ENCODE results near the gene SNAPIN.
A peak's percentile ranks its signal among the peaks of the same experiment; 100 is the strongest.

Gene SNAPIN

DNA sequence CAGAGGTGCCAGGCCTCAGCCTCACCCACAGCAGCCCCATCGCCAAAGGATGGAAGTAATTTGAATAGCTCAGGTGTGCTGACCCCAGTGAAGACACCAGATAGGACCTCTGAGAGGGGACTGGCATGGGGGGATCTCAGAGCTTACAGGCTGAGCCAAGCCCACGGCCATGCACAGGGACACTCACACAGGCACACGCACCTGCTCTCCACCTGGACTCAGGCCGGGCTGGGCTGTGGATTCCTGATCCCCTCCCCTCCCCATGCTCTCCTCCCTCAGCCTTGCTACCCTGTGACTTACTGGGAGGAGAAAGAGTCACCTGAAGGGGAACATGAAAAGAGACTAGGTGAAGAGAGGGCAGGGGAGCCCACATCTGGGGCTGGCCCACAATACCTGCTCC lies 35.0 kb downstream of the SNAPIN start:
- no peak overlapping the region for H3K27ac ChIP-seq (ENCODE audit: low read depth, low read length)
- no peak overlapping the region for H3K14ac ChIP-seq (ENCODE audit: low read length)
- no CpG with 5 or more reads among the region's 4 CpGs for WGBS (ENCODE audit: extremely low coverage, insufficient coverage, insufficient read length)
- no peak overlapping the region for H2AK5ac ChIP-seq (ENCODE audit: low read length)
- H3K18ac ChIP-seq (ENCODE audit: low read length) = no peak overlapping the region
- H3K4me2 ChIP-seq (ENCODE audit: low read length) = no peak overlapping the region
- H3K9me3 ChIP-seq (ENCODE audit: insufficient read depth, low read depth, low read length) = no peaks in the 10 kb centered on the region
- no peak overlapping the region for H3K4ac ChIP-seq (ENCODE audit: low read depth, low read length)
- no peak overlapping the region for H2BK5ac ChIP-seq (ENCODE audit: low read depth, low read length, poor library complexity)
- H3K79me1 ChIP-seq (ENCODE audit: low read length) = peaks cover 12% of the 10 kb centered on the region
- H3K27me3 ChIP-seq (ENCODE audit: insufficient read depth, low read length) = no peaks in the 10 kb centered on the region
- no peak overlapping the region for H4K91ac ChIP-seq (ENCODE audit: low read depth, low read length)
- H3K23ac ChIP-seq (ENCODE audit: low read length) = no peak overlapping the region
- H3K4me3 ChIP-seq (ENCODE audit: low read depth, low read length) = no peak overlapping the region
- H4K12ac ChIP-seq (ENCODE audit: low read depth, low read length) = no peak overlapping the region
- H3K4me1 ChIP-seq (ENCODE audit: control insufficient read depth in 1 of 2, insufficient read depth in 2 of 2, low read length in 2 of 2) = peaks cover 20 to 22% of the 10 kb centered on the region in 2 experiments
- no peak overlapping the region for H4K8ac ChIP-seq (ENCODE audit: low read depth, low read length)
- H2BK120ac ChIP-seq (ENCODE audit: insufficient read depth, low read length, poor library complexity) = no peak overlapping the region
- no peak overlapping the region for H3K9ac ChIP-seq (ENCODE audit: low read length)
- no peak for DNase-seq
- H2AFZ ChIP-seq (ENCODE audit: insufficient read depth, low read length, poor library complexity) = no peak overlapping the region
- no peak overlapping the region for H2BK12ac ChIP-seq (ENCODE audit: low read length)
- H3K79me2 ChIP-seq (ENCODE audit: control insufficient read depth, insufficient read depth, low read length, poor library complexity) = peaks cover 3% of the 10 kb centered on the region
- H3K36me3 ChIP-seq (ENCODE audit: control insufficient read depth in 1 of 2, insufficient read depth in 2 of 2, low read length in 2 of 2) = no peaks in the 10 kb centered on the region

- peaks cover 16 to 21% of the 10 kb centered on the region in 2 experiments for H3K4me1 ChIP-seq (ENCODE audit: control insufficient read depth in 1 of 2, insufficient read depth in 2 of 2, low read length in 2 of 2)
- H4K8ac ChIP-seq (ENCODE audit: low read depth, low read length) = no peak overlapping the region
- H3K79me2 ChIP-seq (ENCODE audit: control insufficient read depth, insufficient read depth, low read length, poor library complexity) = peaks cover 3% of the 10 kb centered on the region
- H2BK12ac ChIP-seq (ENCODE audit: low read length) = no peak overlapping the region
- no peak overlapping the region for H3K4me2 ChIP-seq (ENCODE audit: low read length)
- H3K4me3 ChIP-seq (ENCODE audit: low read depth, low read length) = no peak overlapping the region
- DNase-seq = no peak
- H2BK120ac ChIP-seq (ENCODE audit: insufficient read depth, low read length, poor library complexity) = no peak overlapping the region
- H2AK5ac ChIP-seq (ENCODE audit: low read length) = no peak overlapping the region
- no peaks in the 10 kb centered on the region for H3K27me3 ChIP-seq (ENCODE audit: insufficient read depth, low read length)
- no peak overlapping the region for H3K14ac ChIP-seq (ENCODE audit: low read length)
- no peak overlapping the region for H4K91ac ChIP-seq (ENCODE audit: low read depth, low read length)
- H3K18ac ChIP-seq (ENCODE audit: low read length) = no peak overlapping the region
- peak overlapping the region; percentile 32 for H2BK5ac ChIP-seq (ENCODE audit: low read depth, low read length, poor library complexity)
- WGBS (ENCODE audit: extremely low coverage, insufficient coverage, insufficient read length) = no CpG with 5 or more reads among the region's 8 CpGs
- H3K9me3 ChIP-seq (ENCODE audit: insufficient read depth, low read depth, low read length) = no peaks in the 10 kb centered on the region
- no peaks in the 10 kb centered on the region for H3K36me3 ChIP-seq (ENCODE audit: control insufficient read depth in 1 of 2, insufficient read depth in 2 of 2, low read length in 2 of 2)
- peaks cover 12% of the 10 kb centered on the region for H3K79me1 ChIP-seq (ENCODE audit: low read length)
- H3K27ac ChIP-seq (ENCODE audit: low read depth, low read length) = peak overlapping the region; percentile 24
- H3K9ac ChIP-seq (ENCODE audit: low read length) = no peak overlapping the region
- H4K12ac ChIP-seq (ENCODE audit: low read depth, low read length) = no peak overlapping the region
- H2AFZ ChIP-seq (ENCODE audit: insufficient read depth, low read length, poor library complexity) = no peak overlapping the region
- H3K23ac ChIP-seq (ENCODE audit: low read length) = no peak overlapping the region
- H3K4ac ChIP-seq (ENCODE audit: low read depth, low read length) = no peak overlapping the region
Measured at GRCh38 chr1:153696741-153697140, 38.2 kb downstream of the SNAPIN start.

DNA sequence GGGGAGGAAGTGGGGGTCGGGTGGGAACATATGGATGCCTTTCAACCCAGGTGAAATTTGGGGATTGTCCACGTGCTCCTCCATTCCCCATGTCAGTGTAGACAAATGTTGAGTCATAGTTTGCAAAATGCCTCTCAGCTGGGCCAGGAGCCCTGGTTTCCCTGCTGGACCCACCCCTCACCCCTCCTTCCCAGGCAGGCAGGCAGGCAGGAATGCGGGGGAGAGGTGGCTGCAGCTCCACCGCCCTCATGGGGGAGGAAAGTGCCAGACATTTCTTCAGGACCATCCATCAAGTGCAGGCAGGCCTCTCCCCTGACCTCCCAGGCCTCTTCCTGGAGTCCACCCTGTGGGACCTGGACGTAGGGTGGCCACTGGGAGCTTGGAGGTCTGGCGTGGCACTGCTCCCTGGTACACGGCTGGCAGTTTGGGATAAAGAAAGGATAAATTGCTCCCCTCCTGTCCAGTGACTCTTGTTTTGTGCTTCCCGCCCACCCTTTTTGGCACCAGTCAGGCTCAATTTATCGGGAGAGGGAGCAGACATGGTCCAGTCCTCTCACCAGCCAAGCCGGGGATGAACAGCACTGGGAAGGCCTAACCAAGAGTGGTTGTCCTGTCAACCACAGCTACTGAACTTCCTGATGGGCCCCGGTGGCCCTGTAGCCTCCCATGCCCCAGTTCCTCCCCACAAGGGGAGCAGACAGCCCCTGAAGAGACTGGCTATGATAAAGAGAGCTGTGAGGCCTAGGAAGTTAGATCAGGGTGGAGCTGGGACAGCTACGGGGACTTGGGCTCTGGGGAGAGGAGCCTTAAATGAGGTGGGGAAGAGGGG lies 38.9 kb downstream of the SNAPIN start:
- H2BK5ac ChIP-seq (ENCODE audit: low read depth, low read length, poor library complexity) = peak overlapping the region; percentile 44
- no peak overlapping the region for H3K4me2 ChIP-seq (ENCODE audit: low read length)
- peak overlapping the region; percentile 96 for H4K91ac ChIP-seq (ENCODE audit: low read depth, low read length)
- H3K9ac ChIP-seq (ENCODE audit: low read length) = no peak overlapping the region
- H3K23ac ChIP-seq (ENCODE audit: low read length) = no peak overlapping the region
- peak overlapping the region; percentile 48 for H3K27ac ChIP-seq (ENCODE audit: low read depth, low read length)
- H3K4ac ChIP-seq (ENCODE audit: low read depth, low read length) = peak overlapping the region; percentile 75
- no peaks in the 10 kb centered on the region for H3K9me3 ChIP-seq (ENCODE audit: insufficient read depth, low read depth, low read length)
- peak; percentile 46 to 62 for DNase-seq
- H4K8ac ChIP-seq (ENCODE audit: low read depth, low read length) = peak overlapping the region; percentile 85
- H3K14ac ChIP-seq (ENCODE audit: low read length) = peak overlapping the region; percentile 38
- H3K27me3 ChIP-seq (ENCODE audit: insufficient read depth, low read length) = no peaks in the 10 kb centered on the region
- H4K12ac ChIP-seq (ENCODE audit: low read depth, low read length) = peak overlapping the region; percentile 9
- H2BK120ac ChIP-seq (ENCODE audit: insufficient read depth, low read length, poor library complexity) = peak overlapping the region; percentile 62
- H3K79me1 ChIP-seq (ENCODE audit: low read length) = peaks cover 12% of the 10 kb centered on the region
- peak overlapping the region; percentile 75 for H2AK5ac ChIP-seq (ENCODE audit: low read length)
- no CpG with 5 or more reads among the region's 12 CpGs for WGBS (ENCODE audit: extremely low coverage, insufficient coverage, insufficient read length)
- H3K18ac ChIP-seq (ENCODE audit: low read length) = peak overlapping the region; percentile 90
- peak overlapping the region; percentile 97 for H2BK12ac ChIP-seq (ENCODE audit: low read length)
- no peaks in the 10 kb centered on the region for H3K36me3 ChIP-seq (ENCODE audit: control insufficient read depth in 1 of 2, insufficient read depth in 2 of 2, low read length in 2 of 2)
- peaks cover 16 to 21% of the 10 kb centered on the region in 2 experiments for H3K4me1 ChIP-seq (ENCODE audit: control insufficient read depth in 1 of 2, insufficient read depth in 2 of 2, low read length in 2 of 2)
- H3K79me2 ChIP-seq (ENCODE audit: control insufficient read depth, insufficient read depth, low read length, poor library complexity) = peaks cover 3% of the 10 kb centered on the region
- H3K4me3 ChIP-seq (ENCODE audit: low read depth, low read length) = no peak overlapping the region
- peak overlapping the region; percentile 80 for H2AFZ ChIP-seq (ENCODE audit: insufficient read depth, low read length, poor library complexity)

- no peaks in the 10 kb centered on the region for H3K27me3 ChIP-seq (ENCODE audit: insufficient read depth, low read length)
- H4K91ac ChIP-seq (ENCODE audit: low read depth, low read length) = peak overlapping the region; percentile 96
- no peak overlapping the region for H3K9ac ChIP-seq (ENCODE audit: low read length)
- H3K27ac ChIP-seq (ENCODE audit: low read depth, low read length) = peak overlapping the region; percentile 48
- no peak overlapping the region for H3K4me2 ChIP-seq (ENCODE audit: low read length)
- peaks cover 12% of the 10 kb centered on the region for H3K79me1 ChIP-seq (ENCODE audit: low read length)
- no CpG with 5 or more reads among the region's 29 CpGs for WGBS (ENCODE audit: extremely low coverage, insufficient coverage, insufficient read length)
- H2BK120ac ChIP-seq (ENCODE audit: insufficient read depth, low read length, poor library complexity) = peak overlapping the region; percentile 62
- no peaks in the 10 kb centered on the region for H3K36me3 ChIP-seq (ENCODE audit: control insufficient read depth in 1 of 2, insufficient read depth in 2 of 2, low read length in 2 of 2)
- peak overlapping the region; percentile 38 for H3K14ac ChIP-seq (ENCODE audit: low read length)
- peak; percentile 11 to 54 for DNase-seq
- H3K9me3 ChIP-seq (ENCODE audit: insufficient read depth, low read depth, low read length) = no peaks in the 10 kb centered on the region
- H3K79me2 ChIP-seq (ENCODE audit: control insufficient read depth, insufficient read depth, low read length, poor library complexity) = peaks cover 3% of the 10 kb centered on the region
- peak overlapping the region; percentile 75 for H3K4ac ChIP-seq (ENCODE audit: low read depth, low read length)
- peak overlapping the region; percentile 44 for H2BK5ac ChIP-seq (ENCODE audit: low read depth, low read length, poor library complexity)
- H4K8ac ChIP-seq (ENCODE audit: low read depth, low read length) = peak overlapping the region; percentile 85
- H3K4me3 ChIP-seq (ENCODE audit: low read depth, low read length) = no peak overlapping the region
- H2AK5ac ChIP-seq (ENCODE audit: low read length) = peak overlapping the region; percentile 75
- peak overlapping the region; percentile 9 for H4K12ac ChIP-seq (ENCODE audit: low read depth, low read length)
- no peak overlapping the region for H3K23ac ChIP-seq (ENCODE audit: low read length)
- H3K18ac ChIP-seq (ENCODE audit: low read length) = peak overlapping the region; percentile 90
- H2BK12ac ChIP-seq (ENCODE audit: low read length) = peak overlapping the region; percentile 97
- peak overlapping the region; percentile 80 for H2AFZ ChIP-seq (ENCODE audit: insufficient read depth, low read length, poor library complexity)
- peaks cover 16 to 21% of the 10 kb centered on the region in 2 experiments for H3K4me1 ChIP-seq (ENCODE audit: control insufficient read depth in 1 of 2, insufficient read depth in 2 of 2, low read length in 2 of 2)
Measured at GRCh38 chr1:153698020-153698922, 39.8 kb downstream of the SNAPIN start.

All from trophoblast cell (in vitro differentiated cells and primary cell).